Measurements from ENCODE around the gene KIF13A.

The KIF13A gene

GRCh38 chr6:17724341-17724740 lies 263.1 kb downstream of the KIF13A start:
- DNase-seq (ENCODE audit: low read depth, low spot score): no peak

DNA sequence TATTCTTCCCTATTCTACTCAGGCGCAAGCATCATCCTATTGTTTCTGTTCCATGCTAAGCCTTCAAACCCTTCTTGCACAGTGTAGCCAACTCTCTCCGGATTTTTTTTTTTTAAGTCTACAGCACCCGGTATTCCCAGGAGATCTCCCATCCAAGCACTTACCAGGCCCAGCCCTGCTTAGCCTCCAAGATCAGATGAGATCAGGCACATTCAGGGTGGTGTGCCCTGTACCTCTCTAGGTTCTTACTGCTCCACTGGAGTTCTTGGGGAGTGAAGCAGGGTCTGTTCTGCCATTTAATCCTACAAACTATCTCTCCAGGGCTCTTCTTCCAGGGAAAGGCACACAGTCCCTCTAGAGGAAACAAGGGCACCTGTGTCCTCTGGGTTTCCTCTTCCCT lies 265.8 kb downstream of the KIF13A start:
- DNase-seq (ENCODE audit: low read depth, low spot score): no peak

DNA sequence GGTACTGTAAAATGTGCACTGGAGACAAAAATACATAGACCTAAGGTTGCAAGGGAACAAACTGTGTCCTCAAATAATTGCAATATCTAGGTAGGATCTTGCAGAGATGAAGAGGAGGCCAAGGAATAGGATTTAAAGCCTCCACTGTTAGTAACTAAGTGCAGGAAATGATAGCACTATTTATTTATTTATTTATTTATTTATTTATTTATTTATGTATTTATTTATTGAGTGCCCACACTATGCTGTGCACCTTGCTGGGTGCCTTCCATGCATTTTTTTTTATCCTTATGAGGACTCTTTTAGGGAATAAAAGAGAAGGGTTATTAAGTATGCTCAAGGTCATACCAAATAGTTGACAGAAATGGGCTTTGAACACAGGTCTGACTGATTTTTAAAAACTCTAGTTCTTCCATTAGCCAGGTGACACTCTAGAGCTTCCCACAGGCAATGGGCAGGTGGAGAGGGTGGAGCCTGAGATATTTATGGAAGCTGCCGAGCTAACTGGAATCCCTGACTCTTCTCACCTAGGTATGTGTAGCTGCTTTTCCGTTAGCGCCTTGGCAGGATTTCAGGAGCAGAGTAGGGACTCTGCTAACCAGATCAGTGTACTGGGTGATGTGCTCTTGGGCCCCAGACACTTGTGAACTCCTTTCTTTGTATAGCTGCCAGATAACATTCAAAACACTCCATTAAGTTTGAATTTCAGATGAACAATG lies 268.0 kb downstream of the KIF13A start:
- DNase-seq (ENCODE audit: low read depth, low spot score): no peak

GRCh38 chr6:17716221-17716620 lies 271.2 kb downstream of the KIF13A start:
- DNase-seq (ENCODE audit: low read depth, low spot score): no peak

DNA sequence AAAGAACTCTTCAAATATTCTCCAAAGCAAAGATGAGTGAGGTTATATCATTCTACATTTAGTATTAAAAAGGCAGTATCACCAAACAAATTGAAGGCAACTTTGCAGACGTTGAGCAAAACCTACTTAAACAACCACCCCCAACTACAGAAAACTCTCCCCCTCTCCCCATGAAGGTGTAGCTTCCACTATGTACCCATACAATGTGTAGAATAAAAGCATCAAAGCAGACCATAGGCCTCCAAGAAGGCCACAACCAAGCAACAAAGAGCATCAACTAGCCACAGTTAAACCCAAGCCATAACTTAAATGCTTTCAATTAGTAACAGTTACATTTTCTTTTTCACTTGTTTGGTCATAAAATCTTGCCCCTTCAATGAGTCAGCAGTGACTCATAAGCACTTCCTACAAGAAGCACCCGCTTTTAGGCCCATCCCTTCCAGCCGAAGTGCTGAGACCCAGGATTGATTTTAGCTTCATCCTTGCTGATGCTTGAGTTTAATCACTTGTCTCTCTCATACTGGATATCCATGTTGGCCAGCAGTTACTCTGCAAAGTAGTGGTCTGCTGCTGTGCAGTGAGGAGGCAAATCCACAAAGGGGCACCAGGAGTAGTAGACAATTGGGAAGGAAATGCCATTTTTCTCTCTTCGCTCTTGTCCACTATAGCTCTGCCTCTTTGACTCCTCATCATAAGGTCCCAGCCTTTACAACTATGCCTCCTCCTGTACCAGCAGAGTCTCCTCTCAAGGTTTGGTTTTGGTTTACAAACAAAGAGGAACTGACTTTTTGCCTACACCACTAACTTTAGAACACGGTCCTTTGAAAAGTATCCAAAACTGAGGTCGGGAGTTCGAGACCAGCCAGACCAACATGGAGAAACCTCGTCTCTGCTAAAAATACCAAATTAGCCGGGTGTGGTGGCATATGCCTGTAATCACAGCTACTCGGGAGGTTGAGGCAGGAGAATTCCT lies 272.3 kb downstream of the KIF13A start:
- no peak for DNase-seq (ENCODE audit: low read depth, low spot score)

GRCh38 chr6:17714177-17714576 lies 273.3 kb downstream of the KIF13A start:
- DNase-seq (ENCODE audit: low read depth, low spot score): no peak

- DNase-seq (ENCODE audit: low read depth, low spot score): no peak
Measured at GRCh38 chr6:17712576-17712975, 274.9 kb downstream of the KIF13A start.

GRCh38 chr6:17710331-17710730 lies 277.1 kb downstream of the KIF13A start:
- DNase-seq (ENCODE audit: low read depth, low spot score): no peak

DNA sequence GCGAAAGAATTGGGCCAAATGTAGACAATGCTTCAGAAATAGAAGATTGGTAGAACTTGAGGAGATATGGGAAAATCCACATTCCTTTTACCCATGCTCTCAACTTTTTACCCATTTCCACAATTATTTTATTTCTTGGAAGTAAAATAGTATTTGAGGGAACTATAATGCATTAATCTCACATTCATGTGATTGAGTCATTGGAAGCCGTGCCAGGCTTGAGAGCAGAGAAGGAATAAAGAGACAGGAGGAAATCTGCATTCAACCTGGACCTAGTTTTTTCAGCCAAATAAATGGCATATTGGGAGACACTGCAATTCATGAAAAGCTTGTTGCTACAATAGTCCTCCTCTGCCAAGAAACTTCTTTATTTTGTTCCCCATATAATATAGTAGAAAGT lies 278.0 kb downstream of the KIF13A start:
- DNase-seq (ENCODE audit: low read depth, low spot score): no peak

Measured in smooth muscle cell of the brain vasculature (primary cell).